SIG-M5 treated with dmso at 0.1 percent for 504 hours (cell line): ENCODE measurements around the gene FNDC7.
A peak's percentile ranks its signal among the peaks of the same experiment; 100 is the strongest.
"Not testable (repeated sequence)": the region's sequence is repeated elsewhere in the genome, so short reads cannot be mapped to it uniquely, and the experiment has no call there.

Experiments
- DNase-seq: peaks from one replicate; lab custom pipeline; 2025; ENCODE audit not compliant: unreplicated experiment; lab: John Stamatoyannopoulos, UW

The FNDC7 gene, protein sequence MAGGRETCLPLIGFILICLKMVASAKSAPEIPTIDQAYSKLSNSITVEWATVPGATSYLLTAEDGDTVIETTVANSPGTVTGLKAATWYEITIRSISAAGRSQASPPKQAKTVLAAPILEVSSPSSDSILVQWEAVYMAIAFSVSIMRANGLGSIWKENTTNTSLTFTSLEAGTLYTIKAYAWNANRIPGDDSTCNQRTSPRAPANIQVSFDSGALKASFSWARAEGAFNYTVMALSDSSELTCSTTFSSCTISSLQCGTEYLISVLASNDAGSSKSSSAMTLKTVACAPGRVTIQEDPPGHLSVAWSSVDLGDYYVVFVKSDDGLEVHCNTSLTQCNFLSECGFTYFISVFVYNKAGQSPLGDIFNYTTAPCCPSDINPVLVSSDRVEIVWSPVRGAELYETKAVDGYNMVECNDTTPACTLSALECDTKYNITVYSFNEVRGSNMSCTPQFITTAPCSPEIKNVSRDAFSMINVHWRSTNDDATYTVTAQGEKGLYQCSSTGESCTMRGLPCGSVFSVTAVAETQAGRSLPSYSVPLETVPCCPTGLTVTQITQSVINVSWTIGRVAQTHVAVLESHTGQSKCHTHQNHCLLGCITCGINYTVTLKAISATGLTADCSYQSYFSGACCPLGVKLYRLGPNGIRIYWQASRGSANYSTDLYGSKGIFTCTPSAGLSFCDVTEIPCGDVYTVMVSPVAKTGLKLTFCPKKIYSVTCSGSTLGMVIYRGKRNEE

GRCh38 chr1:108712606-108713150, at the start of gene FNDC7:
Gene FNDC7 (plus strand): TSS chr1:108712908. CDS start chr1:108712934, 26 bp downstream.
- DNase-seq: no peak

GRCh38 chr1:108663074-108663473, 49.6 kb upstream of the FNDC7 start:
- no peak for DNase-seq

- DNase-seq: peak; percentile 19
These were observed 48.2 kb upstream of the FNDC7 start for GRCh38 chr1:108664481-108664880.

DNA sequence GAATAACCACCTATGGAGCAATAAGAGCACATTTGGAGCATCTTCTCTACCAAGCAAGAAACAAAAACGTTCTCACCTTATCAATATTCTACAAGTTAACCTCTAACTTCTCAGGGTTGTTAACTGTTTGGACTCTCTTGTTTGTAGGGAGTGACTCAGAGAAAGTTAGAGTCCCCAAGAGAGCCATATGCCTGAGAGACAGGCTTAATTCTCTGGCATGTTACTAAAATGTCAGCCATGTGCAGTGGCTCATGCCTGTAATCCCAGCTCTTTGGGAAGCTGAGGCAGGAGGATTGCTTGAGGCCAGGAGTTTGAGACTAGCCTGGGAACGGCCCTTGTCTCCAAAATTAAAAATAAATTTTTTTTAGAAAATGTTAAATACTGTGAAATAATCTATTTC, 47.6 kb upstream of the FNDC7 start:
- no peak for DNase-seq

- no peak for DNase-seq
These were observed 46.9 kb upstream of the FNDC7 start for GRCh38 chr1:108665771-108666170.

- not testable (repeated sequence) for DNase-seq
These were observed 45.3 kb upstream of the FNDC7 start for GRCh38 chr1:108667422-108667821.

DNA sequence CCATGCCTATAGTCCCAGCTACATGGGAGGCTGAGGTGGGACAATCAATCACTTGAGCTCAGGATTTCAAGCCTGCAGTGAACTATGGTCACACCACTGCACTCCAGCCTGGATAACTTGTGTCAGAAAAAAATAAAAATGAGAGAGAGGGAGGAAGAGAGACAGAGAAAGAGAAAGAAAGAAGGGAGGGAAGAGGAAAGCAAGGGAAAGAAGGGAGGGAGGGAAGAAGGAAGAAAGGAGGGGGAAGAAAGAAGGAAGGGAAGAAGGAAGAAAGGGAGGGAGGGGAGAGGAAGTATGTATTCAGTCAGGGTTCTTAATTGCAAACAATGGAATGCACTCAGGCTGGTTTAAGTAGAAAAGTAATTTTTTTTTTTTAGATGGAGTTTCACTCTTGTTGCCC, 43.9 kb upstream of the FNDC7 start:
- no peak for DNase-seq

- DNase-seq: no peak
These were observed 43.0 kb upstream of the FNDC7 start for GRCh38 chr1:108669679-108670078.

GRCh38 chr1:108670131-108670773, 42.5 kb upstream of the FNDC7 start:
- no peak for DNase-seq

GRCh38 chr1:108671143-108671542, 41.6 kb upstream of the FNDC7 start:
- DNase-seq: no peak

- DNase-seq: no peak
These were observed 34.0 kb upstream of the FNDC7 start for GRCh38 chr1:108678706-108679105.

DNA sequence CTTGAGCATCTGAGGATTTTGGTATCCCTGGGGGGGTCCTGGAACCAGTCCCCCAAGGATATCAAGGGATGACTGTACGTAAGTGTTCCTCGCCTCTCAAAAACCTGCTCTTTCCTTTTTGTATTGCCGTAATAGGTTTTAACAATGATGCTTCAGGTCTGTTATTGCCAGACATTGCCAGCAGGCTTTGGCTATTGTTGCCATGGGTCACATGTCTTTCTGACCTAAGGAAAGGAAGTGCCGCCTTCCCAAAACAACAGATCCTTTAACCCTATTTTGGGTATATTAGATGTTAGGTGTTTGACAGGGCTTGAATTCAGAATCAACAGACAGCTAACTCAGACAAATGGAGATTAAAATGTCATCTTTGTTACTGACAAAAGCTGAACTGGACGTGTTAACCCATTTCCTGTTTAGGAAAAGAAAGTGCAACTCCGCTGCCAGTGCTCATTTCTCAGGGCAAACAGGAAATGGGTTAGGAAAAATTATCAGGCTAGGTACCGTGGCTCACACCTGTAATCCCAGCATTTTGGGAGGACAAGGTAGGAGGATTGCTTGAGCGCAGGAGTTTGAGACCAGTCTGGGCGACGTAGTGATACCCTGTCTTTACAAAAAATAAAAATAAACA, 33.0 kb upstream of the FNDC7 start:
- no peak for DNase-seq

DNA sequence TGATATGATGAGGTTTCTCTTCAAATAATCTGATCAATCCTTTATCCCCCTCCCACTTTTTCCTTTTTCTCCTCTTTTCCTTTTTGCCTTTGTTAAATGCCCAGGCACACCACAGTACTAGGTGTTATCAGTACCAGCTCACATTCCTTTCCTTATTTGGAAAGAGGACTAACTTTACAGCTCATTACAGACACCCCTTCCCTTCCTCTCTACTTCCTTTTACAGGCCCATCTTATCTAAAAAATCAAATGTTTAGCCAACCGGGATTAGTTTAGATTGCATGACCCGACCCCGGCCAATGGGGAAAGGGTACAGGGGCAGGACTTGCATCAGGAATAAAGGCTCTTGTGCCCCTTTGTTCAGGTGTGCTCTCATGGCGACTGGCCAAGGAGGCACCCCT, 31.0 kb upstream of the FNDC7 start:
- not testable (repeated sequence) for DNase-seq

DNA sequence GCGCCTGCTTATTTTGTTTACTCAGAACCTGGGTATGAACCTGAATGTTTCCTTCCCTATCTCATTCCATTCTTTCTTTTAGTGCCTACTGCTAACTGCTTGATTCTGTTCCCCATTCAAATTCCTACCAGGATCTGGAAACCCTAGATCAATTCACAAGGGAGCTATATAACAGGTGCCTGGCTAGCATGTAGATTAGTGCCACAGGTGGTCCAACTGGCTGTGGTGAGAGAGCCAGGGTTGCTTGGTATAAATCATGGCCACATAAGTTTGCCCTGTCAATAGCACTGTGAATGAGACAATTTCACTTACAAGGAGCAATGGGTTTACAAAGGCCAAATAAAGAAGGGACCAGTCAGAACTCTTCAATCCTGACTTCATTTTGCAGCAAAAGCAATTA, 27.2 kb upstream of the FNDC7 start:
- DNase-seq: no peak

- DNase-seq: no peak
These were observed 25.9 kb upstream of the FNDC7 start for GRCh38 chr1:108686614-108687313.

- no peak for DNase-seq
These were observed 21.4 kb upstream of the FNDC7 start for GRCh38 chr1:108691128-108691941.

GRCh38 chr1:108691942-108692723, 20.6 kb upstream of the FNDC7 start, which contains the start of gene PRPF38B:
Gene PRPF38B (plus strand): TSS chr1:108692310. CDS start chr1:108692592, 282 bp downstream.
- peak; percentile 89 for DNase-seq

- DNase-seq: peak; percentile 67
These were observed 19.7 kb upstream of the FNDC7 start for GRCh38 chr1:108692724-108693655.
